HCT116 (cell line): Measurements from ENCODE around the gene HIRA. TPM values are rescaled to one million over a fixed set of nuclear protein-coding genes. Genes with fewer than 3 reads are reported as not detected.

Source experiments
- ATAC-seq: fragments of 200-7000 bp; cut with Tn5 transposase; 2 replicates; pipeline ENCODE4 v1.9.1; 2020; ENCODE audit warnings: mild to moderate bottlenecking, moderate library complexity
- BruUV-seq: library from RNA; stranded (reverse); fragments of 400-500 nt; replicated peaks from 2 replicates; lab custom pipeline; 2021; lab: Mats Ljungman, UMichigan
- CTCF ChIA-PET: fragments of 300-600 bp; sonication (Branson Sonifier 250); formaldehyde crosslinking; loops from one replicate; lab custom pipeline; 2021; ENCODE audit warnings: antibody characterized with exemption; lab: Charles Lee
- POLR2A ChIA-PET: fragments of 300-600, 350-600 bp; sonication (Branson Sonifier 250); formaldehyde crosslinking; loops from one replicate; lab custom pipeline; 2021; ENCODE audit warnings: antibody characterized with exemption; lab: Charles Lee
- RAD21 ChIA-PET, 2 experiments: fragments of 300-600 bp; sonication (Branson Sonifier 250); formaldehyde crosslinking; loops; one replicate each; lab custom pipeline; 2023; ENCODE audit warnings: low total read pairs in 2 of 2; ENCODE audit not compliant: uncharacterized antibody in 2 of 2, unreplicated experiment in 2 of 2, low non-redundant PET in 1 of 2; lab: Charles Lee
- DNase-seq: peaks from one replicate; pipeline ENCODE4 v3.0.0-alpha.2; 2010; ENCODE audit warnings: low read depth, low spot score
- H2AFZ ChIP-seq: fragments of 200-600 bp; shearing (Covaris generic), sonication (generic); 2 replicates; pipeline ENCODE4 v1.6.1; 2017; ENCODE audit warnings: low read depth, mixed run types, mixed read lengths, antibody characterized with exemption, low read length; ENCODE audit not compliant: poor library complexity, severe bottlenecking
- H3K27ac ChIP-seq: 2 replicates; pipeline ENCODE4 v1.5.1; 2012; ENCODE audit warnings: low read depth, low read length
- H3K27me3 ChIP-seq: fragments of 200-600 bp; sonication (generic); 2 replicates; pipeline ENCODE4 v1.6.1; 2016; ENCODE audit warnings: mixed run types, low read length, mixed read lengths; ENCODE audit not compliant: insufficient read depth
- H3K36me3 ChIP-seq, 2 experiments: fragments of 200-500 bp in 1 of 2; fragments of 200-600 bp in 1 of 2; sonication (Bioruptor generic) in 1 of 2; sonication (generic) in 1 of 2; 2 replicates each; pipeline versions ENCODE4 v1.5.1 to v1.6.1; 2014 to 2016; ENCODE audit warnings: low read length in 2 of 2, inconsistent platforms in 1 of 2, mixed read lengths in 1 of 2, mixed run types in 1 of 2; ENCODE audit not compliant: insufficient read depth in 2 of 2, control insufficient read depth in 1 of 2
- H3K4me1 ChIP-seq, 2 experiments: fragments of 200-600 bp in 1 of 2; sonication (generic) in 1 of 2; 2 replicates each; pipeline versions ENCODE4 v1.5.1 to v1.6.1; 2012 to 2017; ENCODE audit warnings: low read length in 2 of 2, inconsistent platforms in 1 of 2, mild to moderate bottlenecking in 1 of 2, mixed read lengths in 1 of 2, mixed run types in 1 of 2, moderate library complexity in 1 of 2; ENCODE audit not compliant: insufficient read depth in 2 of 2, control insufficient read depth in 1 of 2
- H3K4me2 ChIP-seq: fragments of 200-600 bp; sonication (generic); 2 replicates; pipeline ENCODE4 v1.6.1; 2017; ENCODE audit warnings: mixed run types, low read length, mixed read lengths
- H3K4me3 ChIP-seq, 2 experiments: fragments of 200-600 bp in 1 of 2; sonication (generic) in 1 of 2; replicated peaks in 1 of 2; 2 replicates each; pipeline ENCODE4 v1.5.1; 2011 to 2016; ENCODE audit warnings: low read length in 2 of 2, control low read depth in 1 of 2, low read depth in 1 of 2, mild to moderate bottlenecking in 1 of 2, mixed read lengths in 1 of 2, mixed run types in 1 of 2
- H3K79me2 ChIP-seq: fragments of 200-600 bp; sonication (generic); 2 replicates; pipeline ENCODE4 v1.6.1; 2017; ENCODE audit warnings: mild to moderate bottlenecking, mixed run types, low read length, moderate library complexity, mixed read lengths; ENCODE audit not compliant: insufficient read depth
- H3K9ac ChIP-seq: fragments of 200-600 bp; sonication (generic); 2 replicates; pipeline ENCODE4 v1.6.1; 2016; ENCODE audit warnings: low read length, mixed read lengths
- H3K9me2 ChIP-seq: fragments of 200-600 bp; sonication (generic), shearing (Covaris generic); 2 replicates; pipeline ENCODE4 v1.6.1; 2017; ENCODE audit warnings: mixed run types, mild to moderate bottlenecking, moderate library complexity; ENCODE audit not compliant: insufficient read depth
- H3K9me3 ChIP-seq, 2 experiments: fragments of 200-500 bp in 1 of 2; fragments of 200-600 bp in 1 of 2; sonication (Bioruptor generic) in 1 of 2; sonication (generic) in 1 of 2; 2 replicates each; pipeline ENCODE4 v1.6.1; 2014 to 2017; ENCODE audit warnings: low read length in 2 of 2, mixed read lengths in 2 of 2, inconsistent platforms in 1 of 2, low read depth in 1 of 2, mild to moderate bottlenecking in 1 of 2, mixed run types in 1 of 2, moderate library complexity in 1 of 2; ENCODE audit not compliant: control insufficient read depth in 1 of 2, insufficient read depth in 1 of 2
- H4K20me1 ChIP-seq: fragments of 200-600 bp; sonication (generic), shearing (Covaris generic); 2 replicates; pipeline ENCODE4 v1.6.1; 2017; ENCODE audit warnings: mixed run types, mild to moderate bottlenecking, moderate library complexity; ENCODE audit not compliant: insufficient read depth
- CBX3 ChIP-seq: IDR thresholded peaks from 2 replicates; pipeline ENCODE4 v1.6.1; 2012; ENCODE audit warnings: low read depth
- CEBPB ChIP-seq: IDR thresholded peaks from 2 replicates; pipeline ENCODE4 v1.6.1; 2012; ENCODE audit warnings: low read depth
- EGR1 ChIP-seq: IDR thresholded peaks from 2 replicates; pipeline ENCODE4 v1.6.1; 2012; ENCODE audit warnings: low read depth
- ELF1 ChIP-seq: IDR thresholded peaks from 2 replicates; pipeline ENCODE4 v1.6.1; 2012; ENCODE audit warnings: low read depth, borderline replicate concordance
- EZH2 ChIP-seq: fragments of 200-600 bp; sonication (generic); IDR thresholded peaks from 2 replicates; pipeline ENCODE4 v1.6.1; 2017; ENCODE audit warnings: antibody characterized with exemption, mixed run types
- JUND ChIP-seq: IDR thresholded peaks from 2 replicates; pipeline ENCODE4 v1.6.1; 2012
- SIN3A ChIP-seq: IDR thresholded peaks from 2 replicates; pipeline ENCODE4 v1.6.1; 2012; ENCODE audit warnings: low read depth
- SP1 ChIP-seq: IDR thresholded peaks from 2 replicates; pipeline ENCODE4 v1.6.1; 2012; ENCODE audit warnings: low read depth
- YY1 ChIP-seq: IDR thresholded peaks from 2 replicates; pipeline ENCODE4 v1.6.1; 2011; ENCODE audit warnings: low read length, low read depth, moderate library complexity, mild to moderate bottlenecking; ENCODE audit not compliant: insufficient replicate concordance; ENCODE audit errors: extremely low read depth
- intact Hi-C: fragments of 100-400 bp; cut with micrococcal nuclease; formaldehyde crosslinking; loops from 2 replicates; pipeline ENCODE4 v1.10.0; 2022
- total RNA-seq: library from RNA; stranded (reverse); gene quantifications from one replicate; pipeline ENCODE4 v1.2.1, GENCODE V29; 2021; ENCODE audit not compliant: unreplicated experiment
- TF ChIP-seq, protein P1 (sequence below): IDR thresholded peaks from 2 replicates; pipeline ENCODE4 v1.6.1; 2012; ENCODE audit warnings: low read depth
- TF ChIP-seq, protein P2 (sequence below): IDR thresholded peaks from 2 replicates; pipeline ENCODE4 v1.6.1; 2011; ENCODE audit warnings: mild to moderate bottlenecking, low read length, moderate library complexity; ENCODE audit not compliant: insufficient replicate concordance; ENCODE audit errors: extremely low read depth
- TF ChIP-seq, protein P3 (sequence below): IDR thresholded peaks from 2 replicates; pipeline ENCODE4 v1.6.1; 2012

Gene HIRA
- total RNA-seq, 1 experiment from 2014 or later, result 30.6 TPM

DNA sequence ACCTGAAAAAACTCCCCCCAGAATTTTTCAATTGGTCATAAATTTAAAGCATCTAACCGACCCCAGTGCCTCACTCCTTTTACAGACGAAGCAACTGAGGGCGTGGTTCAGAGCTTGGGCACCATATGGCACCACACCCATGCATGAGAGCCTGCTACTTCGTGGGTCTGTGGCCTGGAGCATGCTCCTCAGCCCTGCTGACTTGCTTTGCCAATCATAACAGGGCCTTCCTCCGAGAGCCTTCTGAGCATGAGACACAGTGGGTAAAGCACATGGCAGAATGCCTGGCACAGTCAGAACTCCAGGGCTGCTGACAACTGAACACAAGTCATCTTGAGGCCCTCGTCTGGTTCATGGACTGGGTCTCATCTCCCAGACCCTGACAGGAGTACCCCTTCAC, 33.3 kb downstream of the HIRA start:
- Histone ChIP-seq H4K20me1 (no peaks in the 10 kb centered on the region), H3K9ac (no peak overlapping the region), H3K4me1 (no peaks in the 10 kb centered on the region), H3K9me2 (no peaks in the 10 kb centered on the region), H3K36me3 (peaks cover 17 to 27% of the 10 kb centered on the region in 2 experiments; a peak in 3 of 4 replicates), H2AFZ (no peak overlapping the region), H3K4me3 (no peak overlapping the region), H3K27me3 (no peaks in the 10 kb centered on the region), H3K9me3 (no peaks in the 10 kb centered on the region), H3K79me2 (no peaks in the 10 kb centered on the region), H3K4me2 (no peak overlapping the region), H3K27ac (no peak overlapping the region)
- no peak for DNase-seq
- BruUV-seq, result no TSS peak
- ChIA-PET CTCF (no interaction called here), RAD21 (no interaction called here), POLR2A (no interaction called here)
- intact Hi-C loops, result no loop called here
- TF ChIP-seq YY1, result no peak
- no peak for TF ChIP-seq SP1
- no peak for TF ChIP-seq SIN3A
- no peak for TF ChIP-seq EGR1
- ATAC-seq, result no peak

DNA sequence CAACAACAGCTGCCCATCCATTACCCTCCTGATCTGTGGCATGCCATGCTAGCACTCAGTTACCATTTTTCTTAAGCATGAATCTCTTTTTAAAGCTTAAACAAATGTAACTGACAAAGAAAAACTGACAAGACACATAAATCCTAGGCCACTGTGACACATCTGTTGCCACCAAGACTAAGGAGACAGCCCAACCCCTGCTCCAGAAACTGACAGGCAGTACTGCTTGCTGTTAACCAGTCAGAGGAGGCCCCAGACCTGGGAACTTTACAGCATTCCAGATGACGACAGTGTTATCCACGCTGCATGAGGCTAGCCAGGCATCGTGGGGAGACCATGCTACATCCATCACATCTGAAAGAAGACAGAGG, 33.8 kb downstream of the HIRA start:
- Histone ChIP-seq H3K9ac (no peak overlapping the region), H3K9me3 (no peaks in the 10 kb centered on the region), H4K20me1 (no peaks in the 10 kb centered on the region), H3K27me3 (no peaks in the 10 kb centered on the region), H3K79me2 (no peaks in the 10 kb centered on the region), H3K4me3 (no peak overlapping the region), H3K4me1 (no peaks in the 10 kb centered on the region), H3K9me2 (no peaks in the 10 kb centered on the region), H2AFZ (no peak overlapping the region), H3K27ac (no peak overlapping the region), H3K4me2 (no peak overlapping the region), H3K36me3 (peaks cover 17 to 27% of the 10 kb centered on the region in 2 experiments; a peak in 3 of 4 replicates)
- CTCF ChIA-PET, result no interaction called here
- RAD21 ChIA-PET, result no interaction called here
- TF ChIP-seq CBX3, result no peak
- no peak for TF ChIP-seq CEBPB
- TF ChIP-seq, protein P1, sequence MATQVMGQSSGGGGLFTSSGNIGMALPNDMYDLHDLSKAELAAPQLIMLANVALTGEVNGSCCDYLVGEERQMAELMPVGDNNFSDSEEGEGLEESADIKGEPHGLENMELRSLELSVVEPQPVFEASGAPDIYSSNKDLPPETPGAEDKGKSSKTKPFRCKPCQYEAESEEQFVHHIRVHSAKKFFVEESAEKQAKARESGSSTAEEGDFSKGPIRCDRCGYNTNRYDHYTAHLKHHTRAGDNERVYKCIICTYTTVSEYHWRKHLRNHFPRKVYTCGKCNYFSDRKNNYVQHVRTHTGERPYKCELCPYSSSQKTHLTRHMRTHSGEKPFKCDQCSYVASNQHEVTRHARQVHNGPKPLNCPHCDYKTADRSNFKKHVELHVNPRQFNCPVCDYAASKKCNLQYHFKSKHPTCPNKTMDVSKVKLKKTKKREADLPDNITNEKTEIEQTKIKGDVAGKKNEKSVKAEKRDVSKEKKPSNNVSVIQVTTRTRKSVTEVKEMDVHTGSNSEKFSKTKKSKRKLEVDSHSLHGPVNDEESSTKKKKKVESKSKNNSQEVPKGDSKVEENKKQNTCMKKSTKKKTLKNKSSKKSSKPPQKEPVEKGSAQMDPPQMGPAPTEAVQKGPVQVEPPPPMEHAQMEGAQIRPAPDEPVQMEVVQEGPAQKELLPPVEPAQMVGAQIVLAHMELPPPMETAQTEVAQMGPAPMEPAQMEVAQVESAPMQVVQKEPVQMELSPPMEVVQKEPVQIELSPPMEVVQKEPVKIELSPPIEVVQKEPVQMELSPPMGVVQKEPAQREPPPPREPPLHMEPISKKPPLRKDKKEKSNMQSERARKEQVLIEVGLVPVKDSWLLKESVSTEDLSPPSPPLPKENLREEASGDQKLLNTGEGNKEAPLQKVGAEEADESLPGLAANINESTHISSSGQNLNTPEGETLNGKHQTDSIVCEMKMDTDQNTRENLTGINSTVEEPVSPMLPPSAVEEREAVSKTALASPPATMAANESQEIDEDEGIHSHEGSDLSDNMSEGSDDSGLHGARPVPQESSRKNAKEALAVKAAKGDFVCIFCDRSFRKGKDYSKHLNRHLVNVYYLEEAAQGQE, result no peak
- TF ChIP-seq EZH2, result no peak
- TF ChIP-seq, protein P2, sequence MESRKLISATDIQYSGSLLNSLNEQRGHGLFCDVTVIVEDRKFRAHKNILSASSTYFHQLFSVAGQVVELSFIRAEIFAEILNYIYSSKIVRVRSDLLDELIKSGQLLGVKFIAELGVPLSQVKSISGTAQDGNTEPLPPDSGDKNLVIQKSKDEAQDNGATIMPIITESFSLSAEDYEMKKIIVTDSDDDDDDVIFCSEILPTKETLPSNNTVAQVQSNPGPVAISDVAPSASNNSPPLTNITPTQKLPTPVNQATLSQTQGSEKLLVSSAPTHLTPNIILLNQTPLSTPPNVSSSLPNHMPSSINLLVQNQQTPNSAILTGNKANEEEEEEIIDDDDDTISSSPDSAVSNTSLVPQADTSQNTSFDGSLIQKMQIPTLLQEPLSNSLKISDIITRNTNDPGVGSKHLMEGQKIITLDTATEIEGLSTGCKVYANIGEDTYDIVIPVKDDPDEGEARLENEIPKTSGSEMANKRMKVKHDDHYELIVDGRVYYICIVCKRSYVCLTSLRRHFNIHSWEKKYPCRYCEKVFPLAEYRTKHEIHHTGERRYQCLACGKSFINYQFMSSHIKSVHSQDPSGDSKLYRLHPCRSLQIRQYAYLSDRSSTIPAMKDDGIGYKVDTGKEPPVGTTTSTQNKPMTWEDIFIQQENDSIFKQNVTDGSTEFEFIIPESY, result no peak
- TF ChIP-seq, protein P3, sequence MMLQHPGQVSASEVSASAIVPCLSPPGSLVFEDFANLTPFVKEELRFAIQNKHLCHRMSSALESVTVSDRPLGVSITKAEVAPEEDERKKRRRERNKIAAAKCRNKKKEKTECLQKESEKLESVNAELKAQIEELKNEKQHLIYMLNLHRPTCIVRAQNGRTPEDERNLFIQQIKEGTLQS, result no peak
- no peak for TF ChIP-seq ELF1
- TF ChIP-seq JUND, result no peak
- BruUV-seq, result no TSS peak
- intact Hi-C loops, result no loop called here
- ATAC-seq, result no peak
- POLR2A ChIA-PET, result no interaction called here
- DNase-seq, result no peak
